ENCODE data around the gene DHDH.

DHDH gene

GRCh38 chr19:48967346-48968178 is 34.1 kb downstream of the DHDH start:
- no peak for DNase-seq

- DNase-seq = no peak
Observed at GRCh38 chr19:48968179-48968661, 34.7 kb downstream of the DHDH start.

GRCh38 chr19:48968813-48969218 is 35.3 kb downstream of the DHDH start:
- no peak for DNase-seq

DNA sequence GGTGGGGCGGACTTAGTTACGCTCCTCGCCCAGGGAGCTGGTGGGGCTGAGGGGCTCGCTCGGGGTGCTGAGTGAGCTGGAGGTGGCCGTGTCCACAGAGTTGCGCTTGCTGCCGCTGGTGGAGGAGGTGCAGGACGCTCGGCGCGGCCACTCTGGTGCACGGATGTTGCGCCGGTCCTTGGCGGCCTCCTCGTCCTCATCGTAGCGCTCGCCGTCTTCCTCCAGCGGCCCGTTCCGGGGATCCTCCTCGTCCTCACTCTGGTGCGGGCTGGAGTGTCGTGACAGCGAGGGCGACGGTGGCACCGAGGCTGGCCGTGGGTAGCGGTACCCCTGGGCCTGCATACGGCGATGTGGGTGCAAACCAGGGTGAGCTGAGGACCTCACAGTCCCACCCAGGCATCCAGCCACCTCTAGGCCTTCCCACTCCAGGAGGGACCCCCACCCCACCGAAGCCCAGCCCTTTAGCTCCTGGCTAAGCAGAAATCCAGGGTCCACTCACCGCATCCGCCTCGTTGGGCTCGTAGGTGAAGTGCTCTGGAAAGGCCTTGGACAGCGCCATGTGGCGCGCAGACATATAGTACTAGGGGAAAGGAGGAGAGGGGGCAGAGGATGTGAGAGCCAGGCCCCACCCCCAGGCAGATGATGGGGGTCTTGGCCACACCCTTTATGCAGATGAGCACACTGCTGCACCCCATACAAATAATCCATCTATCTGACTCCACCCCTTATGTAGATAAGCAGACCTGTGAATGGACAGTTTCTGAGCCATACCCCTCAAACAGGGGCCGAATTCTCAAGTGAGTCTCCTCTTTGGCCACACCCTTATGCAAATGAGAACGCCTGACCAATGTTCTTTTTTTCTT is 36.0 kb downstream of the DHDH start:
- no peak for DNase-seq

DNA sequence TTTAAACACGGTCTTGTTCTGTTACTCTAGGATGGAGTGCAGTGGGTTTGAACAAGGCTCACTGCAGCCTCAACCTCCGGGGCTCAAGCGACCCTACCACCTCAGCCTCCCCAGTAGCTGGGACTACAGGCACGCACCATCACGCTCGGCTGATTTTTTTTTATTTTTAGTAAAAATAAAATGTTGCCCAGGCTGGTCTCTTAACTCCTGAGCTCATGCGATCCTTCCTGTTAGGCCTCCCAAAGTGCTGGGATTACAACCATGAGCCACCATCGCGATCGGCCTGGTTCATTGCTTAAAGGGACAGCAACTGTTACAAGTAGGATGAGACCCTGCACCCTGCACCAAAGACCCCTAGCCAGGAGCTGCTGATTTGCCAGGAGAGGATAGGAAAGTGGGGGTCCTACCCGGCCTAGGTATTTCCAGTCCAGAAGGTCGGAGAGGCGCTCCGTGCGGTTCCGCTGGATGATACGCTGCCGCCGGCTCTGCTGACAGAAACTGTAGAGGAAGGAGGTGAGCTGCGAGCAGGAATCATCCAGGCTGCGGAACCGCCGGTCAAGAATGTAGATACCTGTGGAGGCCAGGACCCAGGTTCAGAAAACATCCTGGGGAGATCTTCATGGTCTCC is 36.8 kb downstream of the DHDH start:
- no peak for DNase-seq

GRCh38 chr19:48970923-48971395 is 37.5 kb downstream of the DHDH start:
- peak; percentile 81 for DNase-seq

DNA sequence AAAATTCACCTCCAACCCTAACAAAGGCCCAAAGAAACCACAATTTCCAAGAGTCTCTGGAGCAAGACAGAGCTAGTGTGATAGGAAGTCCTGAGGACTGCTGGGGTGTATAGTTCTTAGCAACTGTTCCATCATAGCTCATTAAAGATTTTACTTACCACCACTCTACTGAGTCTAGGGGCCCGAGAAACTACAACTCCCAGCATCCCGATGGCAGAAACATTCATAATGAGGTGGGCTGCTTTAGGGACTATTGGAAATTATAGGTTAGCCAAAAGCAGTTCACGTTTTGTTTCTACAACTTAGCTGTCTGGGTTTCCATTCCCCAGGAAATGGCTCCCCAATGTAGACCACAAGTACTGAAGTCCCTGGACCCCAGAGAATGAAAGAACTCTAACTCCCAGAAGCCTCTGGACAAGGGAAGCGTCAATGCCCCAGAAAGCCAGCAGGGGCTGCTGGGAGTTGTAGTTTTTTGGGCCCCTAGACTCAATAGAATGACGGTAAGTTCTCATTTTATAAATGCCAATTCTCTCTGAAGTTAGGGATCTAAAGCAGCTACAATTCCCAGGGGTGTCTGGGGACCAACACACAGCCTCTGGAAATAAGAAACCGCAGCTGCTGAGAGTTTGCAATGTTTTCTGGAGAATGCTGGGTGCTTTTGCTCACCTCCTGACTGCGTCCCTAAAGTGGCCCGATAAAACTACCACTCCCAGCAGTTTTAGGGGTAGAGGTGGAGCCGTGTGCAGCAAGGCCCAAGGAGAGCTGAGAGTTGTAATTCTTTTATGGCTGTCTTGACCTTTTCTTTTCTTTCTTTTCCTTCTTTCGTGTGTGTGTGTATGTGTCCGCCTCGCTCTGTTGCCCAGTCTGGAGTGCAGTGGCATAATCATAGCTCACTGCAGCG is 42.7 kb downstream of the DHDH start:
- DNase-seq = no peak

GRCh38 chr19:48977061-48977460 is 43.6 kb downstream of the DHDH start:
- DNase-seq = no peak

DNA sequence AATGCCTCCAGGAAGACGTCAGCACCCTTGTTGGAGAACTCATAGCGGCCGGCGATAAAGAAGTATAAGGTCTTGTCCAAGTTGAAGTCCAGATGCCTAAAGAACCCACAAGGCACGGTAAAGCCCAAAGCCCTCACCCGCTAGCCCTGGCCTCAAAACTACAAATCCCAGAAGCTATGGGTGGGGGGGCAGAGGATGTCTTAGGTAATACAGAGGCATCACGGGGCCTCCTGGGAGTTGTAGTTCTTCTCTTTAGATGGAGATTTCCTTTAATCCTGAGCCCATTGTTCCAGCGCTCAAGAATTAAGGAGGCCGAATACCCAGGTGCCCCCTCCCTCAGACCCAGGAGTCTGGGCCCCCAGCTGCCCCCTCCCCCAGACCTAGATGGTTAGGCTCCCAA is 48.8 kb downstream of the DHDH start:
- no peak for DNase-seq

- DNase-seq = no peak
Observed at GRCh38 chr19:48985711-48986110, 52.2 kb downstream of the DHDH start.

GRCh38 chr19:48986211-48986610 is 52.7 kb downstream of the DHDH start:
- DNase-seq = no peak

DNA sequence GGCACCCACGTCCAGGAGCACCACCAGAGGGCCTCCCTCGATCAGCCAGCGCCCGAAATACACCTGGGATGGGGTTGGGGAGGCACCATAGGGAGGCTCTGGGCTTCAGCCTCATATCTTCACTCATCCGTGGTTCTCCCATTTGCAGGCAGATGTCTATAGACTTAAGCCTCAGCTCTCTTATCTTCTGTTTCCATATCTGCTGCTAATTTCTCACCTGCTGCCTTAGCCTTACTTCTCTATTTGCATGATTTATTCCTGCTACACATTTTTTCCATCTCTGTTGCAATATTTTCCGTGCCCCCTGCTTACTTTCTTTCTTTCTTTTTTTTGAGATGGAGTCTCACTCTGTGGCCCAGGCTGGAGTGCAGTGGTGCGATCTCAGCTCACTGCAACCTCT is 53.8 kb downstream of the DHDH start:
- DNase-seq = no peak

DNA sequence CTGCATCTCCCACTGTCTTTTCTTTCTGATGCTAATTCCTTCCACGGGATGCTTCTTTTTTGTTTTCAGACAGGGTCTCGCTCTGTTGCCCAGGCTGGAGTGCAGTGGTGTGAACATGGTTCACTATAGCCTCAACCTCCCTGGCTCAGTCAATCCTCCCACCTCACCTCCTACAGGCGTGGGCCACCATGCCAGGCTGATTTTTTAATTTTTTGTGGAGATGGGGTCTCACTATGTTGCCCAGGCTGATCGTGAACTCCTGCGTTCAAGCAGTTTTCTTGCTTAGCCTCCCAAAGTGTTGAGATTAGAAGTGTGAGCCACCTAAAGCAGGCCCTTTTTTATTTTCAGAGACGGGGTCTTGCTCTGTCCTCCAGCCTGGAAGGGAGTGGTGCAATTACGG is 54.8 kb downstream of the DHDH start:
- no peak for DNase-seq

DNA sequence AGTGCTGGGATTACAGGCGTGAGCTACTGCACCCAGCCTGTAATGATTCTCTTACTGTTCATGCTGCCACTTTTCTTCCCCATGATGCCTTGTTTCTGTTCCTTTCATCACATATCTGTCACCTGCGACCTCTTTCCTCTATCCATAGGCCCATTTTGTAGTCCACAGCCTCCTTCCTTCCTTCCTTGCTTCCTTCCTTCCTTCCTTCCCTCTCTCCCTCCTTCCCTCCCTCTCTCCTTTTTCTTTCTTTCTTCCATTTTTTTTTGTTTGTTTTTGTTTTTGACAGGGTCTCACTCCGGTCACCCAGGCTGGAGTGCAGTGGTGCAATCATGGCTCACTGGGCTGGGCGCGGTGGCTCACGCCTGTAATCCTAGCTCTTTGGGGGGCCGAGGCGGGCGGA is 55.4 kb downstream of the DHDH start:
- no peak for DNase-seq

DNA sequence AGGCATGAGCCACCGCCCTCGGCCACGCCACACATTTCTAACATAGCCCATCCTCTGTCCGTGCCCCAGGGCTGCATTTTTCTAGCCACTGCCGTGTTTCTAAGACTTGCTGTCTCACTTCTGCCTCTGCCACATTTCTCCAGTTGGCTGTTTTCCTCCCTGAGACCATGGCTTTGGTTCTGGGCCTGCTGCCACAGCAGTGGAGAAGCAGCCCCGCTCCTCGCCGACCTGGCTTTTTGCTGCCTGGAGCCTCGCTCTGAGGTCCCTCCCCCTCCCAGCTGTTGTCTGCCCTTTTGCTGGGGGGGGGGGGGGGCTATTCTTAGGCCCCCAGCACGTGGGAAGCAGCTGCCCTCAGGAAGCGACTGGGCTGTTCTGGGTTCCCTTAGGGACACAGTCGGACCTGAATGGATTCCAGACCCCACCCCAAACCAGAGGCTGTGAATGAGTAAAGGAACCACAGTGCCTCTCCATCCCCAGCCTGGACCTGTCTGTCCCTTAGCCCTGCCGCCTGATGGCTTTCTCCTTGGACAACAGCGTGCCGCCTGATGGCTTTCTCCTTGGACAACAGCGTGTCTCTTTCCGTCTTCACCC is 56.3 kb downstream of the DHDH start:
- peak; percentile 66 for DNase-seq

DNA sequence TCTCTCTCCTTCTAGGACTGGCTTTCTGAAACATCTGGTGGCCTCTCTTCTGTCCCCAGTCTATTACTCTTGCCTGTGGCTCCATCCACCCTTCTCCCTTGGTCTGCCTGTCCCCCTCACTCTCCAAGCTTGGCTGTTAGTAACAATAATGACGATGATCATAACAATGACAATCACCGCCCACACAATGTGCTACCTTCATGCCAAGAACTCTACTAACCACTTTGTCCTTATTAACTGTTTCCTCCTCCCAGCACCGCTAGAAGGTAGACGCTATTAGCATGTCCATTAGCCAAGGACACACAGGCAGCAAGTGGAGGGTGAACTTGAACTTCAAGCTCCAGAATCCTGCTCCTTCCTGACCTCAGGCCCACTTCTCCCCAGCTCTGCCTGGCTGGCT is 56.9 kb downstream of the DHDH start:
- no peak for DNase-seq

DNA sequence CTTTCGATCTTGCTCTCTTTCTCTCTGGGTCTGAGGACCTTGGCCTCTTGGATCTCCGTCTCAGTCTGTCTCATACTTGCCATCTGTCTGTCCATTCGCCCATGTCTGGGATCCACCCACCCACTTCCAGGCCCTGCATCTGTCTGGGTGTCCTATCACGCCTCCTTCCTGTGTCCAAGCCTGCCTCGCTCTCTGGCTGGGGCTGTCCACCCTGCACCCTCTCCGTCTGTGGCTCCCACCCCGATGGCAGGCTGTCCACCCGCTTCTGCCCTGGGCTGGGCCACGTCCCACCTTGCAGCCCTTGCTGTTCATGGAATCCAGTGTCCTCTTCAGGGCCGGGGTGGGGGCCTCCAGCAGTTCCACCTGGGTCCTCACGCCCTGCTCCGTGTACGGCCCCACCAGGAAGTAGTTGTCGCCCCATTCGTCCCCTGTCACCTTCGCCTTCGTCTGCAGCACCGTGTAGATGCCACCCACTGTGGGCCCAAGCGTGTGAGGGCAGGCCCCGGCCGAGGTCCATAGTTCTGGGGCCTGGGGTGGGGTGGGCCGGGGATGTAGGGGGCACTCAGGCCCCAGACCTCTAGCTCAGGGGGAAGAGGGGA is 57.6 kb downstream of the DHDH start:
- no peak for DNase-seq

DNA sequence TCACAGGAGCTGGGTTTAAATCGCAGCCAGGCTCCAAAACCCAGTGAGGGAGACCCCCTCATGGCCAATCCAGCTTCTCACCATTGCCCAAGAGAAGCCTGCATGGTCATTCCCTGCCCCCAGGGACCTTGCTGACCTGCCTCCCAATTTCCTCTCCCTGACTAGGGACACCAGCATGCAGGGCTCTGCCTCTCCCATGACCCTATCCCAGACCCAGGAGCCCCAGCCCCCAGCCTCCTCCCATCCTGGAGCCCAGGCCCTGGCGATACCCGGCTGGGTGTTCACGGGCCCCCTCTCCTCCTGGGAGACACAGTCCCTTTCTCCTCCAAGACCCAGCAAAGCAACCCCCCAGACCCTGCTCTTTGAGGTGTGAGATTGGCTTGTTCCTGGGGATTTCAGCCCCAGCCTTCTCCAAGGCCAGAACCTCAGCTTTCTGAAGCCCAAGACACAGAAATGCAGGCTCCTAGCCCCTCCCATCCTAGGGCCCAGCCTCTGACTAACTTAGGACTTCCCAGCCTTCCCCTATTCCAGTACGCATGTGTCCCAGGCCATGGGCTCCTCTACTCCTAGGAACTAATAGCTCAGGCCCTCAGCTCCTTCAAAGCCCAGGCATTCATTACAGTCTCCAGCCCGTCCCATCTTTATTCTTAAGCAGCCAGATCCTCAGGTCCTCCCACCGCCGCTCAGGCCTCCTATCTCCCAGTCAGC is 58.5 kb downstream of the DHDH start:
- DNase-seq = peak; percentile 77

- DNase-seq = no peak
Observed at GRCh38 chr19:48992581-48993174, 59.2 kb downstream of the DHDH start.

All from right hindlimb (tissue), 1 donor.